ENCODE measurements around the gene TIMM10. TPM values are rescaled to one million over a fixed set of nuclear protein-coding genes. Genes with fewer than 3 reads are reported as not detected.

Gene TIMM10
- total RNA-seq, 1 experiment from 2014 or later, result 94.7 TPM

- intact Hi-C loops (cut with micrococcal nuclease; ENCODE audit: unreplicated experiment), result loop anchor here (1.0 kb wide), 2 partner anchors 73 to 173 kb away; partner anchors contain the start of gene SELENOH
- Histone ChIP-seq H3K27me3 (ENCODE audit: insufficient read depth, low read depth) (no peaks in the 10 kb centered on the region), H3K9me2 (ENCODE audit: insufficient read depth) (no peaks in the 10 kb centered on the region), H3K4me3 (peak overlapping the region; percentile 89; the same call in 1 of the 2 replicates), H3K9me3 (ENCODE audit: insufficient read depth, low read depth) (no peaks in the 10 kb centered on the region), H3K36me3 (ENCODE audit: low read depth) (no peaks in the 10 kb centered on the region), H3K4me1 (replicated peaks; ENCODE audit: insufficient read depth) (peaks cover 24% of the 10 kb centered on the region), H2AFZ (peak overlapping the region; percentile 97; the same call in 1 of the 2 replicates), H3K4me2 (peak overlapping the region; percentile 90), H3K27ac (no peak overlapping the region), H3F3A (ENCODE audit: insufficient read depth, low read depth) (no peaks in the 10 kb centered on the region), H3K79me2 (ENCODE audit: low read depth) (no peaks in the 10 kb centered on the region), H4K20me1 (ENCODE audit: insufficient read depth) (no peaks in the 10 kb centered on the region)
- POLR2A ChIA-PET (ENCODE audit: unreplicated experiment), result no interaction called here
- TSS peak; percentile 59 for BruUV-seq (replicated peaks)
- peak; percentile 96 for TF ChIP-seq CTCF (conservative IDR thresholded peaks at IDR 0.05)
- TF ChIP-seq EZH2 (IDR thresholded peaks at IDR 0.05; ENCODE audit: low read depth), result no peak
- peak; percentile 47 to 85 for DNase-seq
- CTCF ChIA-PET, result interaction anchor here (0.5 to 1.9 kb wide), 9 partner anchors 36 to 157 kb away, joined by 3 to 8 read pairs (median 4); no protein-coding TSS in a partner anchor
Observed at GRCh38 chr11:57568330-57568766, 37.8 kb upstream of the TIMM10 start.

- no TSS peak for BruUV-seq (replicated peaks)
- H3K36me3 ChIP-seq (ENCODE audit: low read depth), result no peaks in the 10 kb centered on the region
- no peak for TF ChIP-seq CTCF (conservative IDR thresholded peaks at IDR 0.05)
- no peak for TF ChIP-seq EZH2 (IDR thresholded peaks at IDR 0.05; ENCODE audit: low read depth)
- no peaks in the 10 kb centered on the region for H3K79me2 ChIP-seq (ENCODE audit: low read depth)
- peak within 1 kb of the TSS; percentile 89 for H3K4me3 ChIP-seq
- no peak within 1 kb of the TSS for H3K27ac ChIP-seq
- intact Hi-C loops (cut with micrococcal nuclease; ENCODE audit: unreplicated experiment), result loop anchor here (1.0 kb wide), 4 partner anchors 36 to 174 kb away; partner anchors contain the start of gene SELENOH
- H3K4me2 ChIP-seq, result peak within 1 kb of the TSS; percentile 90
- no peaks in the 10 kb centered on the region for H3K9me3 ChIP-seq (ENCODE audit: insufficient read depth, low read depth)
- ChIA-PET POLR2A (ENCODE audit: unreplicated experiment) (interaction anchor here (0.6 to 0.7 kb wide), 2 partner anchors 72 to 233 kb away, joined by 4 to 6 read pairs; no protein-coding TSS in a partner anchor), CTCF (interaction anchor here (0.5 to 1.9 kb wide), 12 partner anchors 36 to 156 kb away, joined by 3 to 8 read pairs (median 4); no protein-coding TSS in a partner anchor)
- peak in 1 of 2 experiments; percentile 62 for DNase-seq
- H3K9me2 ChIP-seq (ENCODE audit: insufficient read depth), result no peaks in the 10 kb centered on the region
- no peaks in the 10 kb centered on the region for H4K20me1 ChIP-seq (ENCODE audit: insufficient read depth)
- peaks cover 24% of the 10 kb centered on the region for H3K4me1 ChIP-seq (replicated peaks; ENCODE audit: insufficient read depth)
- no peaks in the 10 kb centered on the region for H3K27me3 ChIP-seq (ENCODE audit: insufficient read depth, low read depth)
- H2AFZ ChIP-seq, result peak within 1 kb of the TSS; percentile 97
- H3F3A ChIP-seq (ENCODE audit: insufficient read depth, low read depth), result no peaks in the 10 kb centered on the region
Observed at GRCh38 chr11:57567515-57568329, 37.2 kb upstream of the TIMM10 start, which contains the start of gene UBE2L6. UBE2L6 (minus strand) TSS chr11:57567672; CDS start chr11:57567611, 61 bp downstream.

- Histone ChIP-seq H3K27ac (no peak overlapping the region), H3F3A (ENCODE audit: insufficient read depth, low read depth) (no peaks in the 10 kb centered on the region), H3K36me3 (ENCODE audit: low read depth) (no peaks in the 10 kb centered on the region), H3K4me3 (peak overlapping the region; percentile 89), H3K9me2 (ENCODE audit: insufficient read depth) (no peaks in the 10 kb centered on the region), H3K4me2 (peak overlapping the region; percentile 90), H2AFZ (peak overlapping the region; percentile 97), H4K20me1 (ENCODE audit: insufficient read depth) (no peaks in the 10 kb centered on the region), H3K4me1 (replicated peaks; ENCODE audit: insufficient read depth) (peaks cover 24% of the 10 kb centered on the region), H3K79me2 (ENCODE audit: low read depth) (no peaks in the 10 kb centered on the region), H3K27me3 (ENCODE audit: insufficient read depth, low read depth) (no peaks in the 10 kb centered on the region), H3K9me3 (ENCODE audit: insufficient read depth, low read depth) (no peaks in the 10 kb centered on the region)
- ChIA-PET CTCF (interaction anchor here (0.6 to 1.9 kb wide), 6 partner anchors 37 to 154 kb away, joined by 3 to 8 read pairs (median 4); no protein-coding TSS in a partner anchor), POLR2A (ENCODE audit: unreplicated experiment) (interaction anchor here (0.6 to 0.7 kb wide), 2 partner anchors 71 to 234 kb away, joined by 4 to 6 read pairs; no protein-coding TSS in a partner anchor)
- TF ChIP-seq CTCF (conservative IDR thresholded peaks at IDR 0.05), result no peak
- TF ChIP-seq EZH2 (IDR thresholded peaks at IDR 0.05; ENCODE audit: low read depth), result no peak
- BruUV-seq (replicated peaks), result TSS peak; percentile 54
- intact Hi-C loops (cut with micrococcal nuclease; ENCODE audit: unreplicated experiment), result loop anchor here (1.0 kb wide), 2 partner anchors 36 to 109 kb away; no protein-coding TSS in a partner anchor
- no peak for DNase-seq
Observed at GRCh38 chr11:57566905-57567514, 36.5 kb upstream of the TIMM10 start.

Data from PC-9 (cell line).